Heart left ventricle (tissue), 16 donors: ENCODE results near the gene SLC43A1. TPM values are rescaled to one million over a fixed set of nuclear protein-coding genes. Genes with fewer than 3 reads are reported as not detected.

Experiments
- ATAC-seq, 4 donors: fragments of 200-7000 bp; cut with Tn5 transposase; one replicate each; pipeline ENCODE4 v1.9.1; 2020 to 2022; ENCODE audit warnings: moderate library complexity in 4 of 4, mild to moderate bottlenecking in 3 of 4, moderate number of reproducible peaks in 1 of 4
- DNase-seq, 5 donors: peaks; one replicate each; pipeline ENCODE4 v3.0.0-alpha.2; 2020
- H3K27ac ChIP-seq, 12 donors: fragments of 200-600 bp; sonication (generic) in 4 of 12; one replicate each; pipeline versions ENCODE4 v1.5.0 to v1.8.0; 2016 to 2022; ENCODE audit warnings: mild to moderate bottlenecking in 2 of 12
- H3K27me3 ChIP-seq, 9 donors: fragments of 200-600 bp; sonication (generic) in 2 of 9; one replicate each; pipeline versions ENCODE4 v1.5.1 to v1.8.0; 2016 to 2022; ENCODE audit warnings: mild to moderate bottlenecking in 3 of 9
- H3K36me3 ChIP-seq, 9 donors: fragments of 200-600 bp; sonication (generic) in 2 of 9; one replicate each; pipeline versions ENCODE4 v1.5.0 to v1.8.0; 2018 to 2022; ENCODE audit warnings: mild to moderate bottlenecking in 2 of 9
- H3K4me1 ChIP-seq, 12 donors: fragments of 200-600 bp; sonication (generic) in 4 of 12; one replicate each; pipeline versions ENCODE4 v1.5.0 to v1.8.0; 2016 to 2022; ENCODE audit warnings: mild to moderate bottlenecking in 3 of 12
- H3K4me3 ChIP-seq, 12 donors: fragments of 200-600 bp; sonication (generic) in 4 of 12; one replicate each; pipeline versions ENCODE4 v1.5.0 to v1.8.0; 2017 to 2022; ENCODE audit warnings: mild to moderate bottlenecking in 9 of 12, moderate library complexity in 4 of 12
- H3K9me3 ChIP-seq, 12 donors: fragments of 200-600 bp; sonication (generic) in 4 of 12; one replicate each; pipeline versions ENCODE4 v1.5.0 to v1.8.0; 2016 to 2022; ENCODE audit warnings: mild to moderate bottlenecking in 1 of 12
- POLR2A ChIP-seq, 2 donors: fragments of 450-650 bp; IDR thresholded peaks; one replicate each; pipeline ENCODE4 v1.6.1; 2017; ENCODE audit warnings: antibody characterized with exemption in 2 of 2, mild to moderate bottlenecking in 2 of 2, moderate library complexity in 2 of 2
- WGBS, 4 donors: extraction: QIAGEN DNeasy Blood & Tissue Kit in 2 of 4; methylation state at CpG; one replicate each; pipeline versions ENCODE4 v1.1.5 to v1.1.7; 2013 to 2018; 5-methylcytosine and 5-hydroxymethylcytosine counted together
- intact Hi-C, 10 donors: fragments of 100-400 bp; cut with DNase I; formaldehyde crosslinking; loops; one replicate each; pipeline versions ENCODE4 v1.11.1 to v1.14.2; 2022
- polyA plus RNA-seq, 2 donors: library from polyadenylated mRNA; stranded (reverse); fragments of 200-250 nt; gene quantifications; one replicate each; pipeline ENCODE4 v1.2.3, GENCODE V29; 2013
- total RNA-seq, 9 donors: library from RNA; depleted of rRNA in 2 of 9; stranded (reverse); fragments of >200 nt in 2 of 9; fragmentation: NEBNext Ultra II Directional in 3 of 9; extraction: Animal tissue kit (Norgen Biotek cat#: 25700) in 3 of 9; gene quantifications; one replicate each; pipeline versions ENCODE4 v1.1.0 to v1.2.4, GENCODE V29; 2016 to 2023
- TF ChIP-seq, protein P1 (sequence below), 12 donors: fragments of 200-600 bp; sonication (generic) in 4 of 12; IDR thresholded peaks; one replicate each; pipeline versions ENCODE4 v1.5.0 to v1.8.0; 2018 to 2022; ENCODE audit warnings: antibody characterized with exemption in 12 of 12, mild to moderate bottlenecking in 5 of 12
- donor health status: ischemic (EF 13 %, LVEDD 7.1; RV severe dilation, severe dysfunction).
- donor health status: healthy with polysubstance abuse.
- donor health status: DM: no; HTN: yes; CAD: no.
- donor health status: DM: no; HTN: no; CAD: no.
- donor health status: ischemic (EF 25% LVEDD 6.9; RV normal size, moderate dysfunction).
- donor health status: ischemic (EF 25% LVEDD 5.7; RV mildly dilated, moderate dysfunction).
- donor health status: healthy.
- donor health status: DM: yes; HTN: yes; CAD: no.
- donor health status: ischemic (EF 35%, LVEDD 5.7; RV mildly dilated, moderate dysfunction).
- donor health status: nonischemic (EF 11% LVEDD 7.7; RV severe dilation, severe dysfunction).
- donor health status: DM: yes; HTN: yes; CAD: no.
- donor health status: PGD.
- donor health status: ischemic (EF 29% LVEDD 5.4; RV normal size, mild dysfunction).
- donor health status: nonischemic (EF 23%, LVEDD 6.1; RV moderate dilation, normal function).

SLC43A1 gene
- total and polyA plus RNA-seq, 11 donors = 2.7 to 12.3 (median 5.8) TPM

DNA sequence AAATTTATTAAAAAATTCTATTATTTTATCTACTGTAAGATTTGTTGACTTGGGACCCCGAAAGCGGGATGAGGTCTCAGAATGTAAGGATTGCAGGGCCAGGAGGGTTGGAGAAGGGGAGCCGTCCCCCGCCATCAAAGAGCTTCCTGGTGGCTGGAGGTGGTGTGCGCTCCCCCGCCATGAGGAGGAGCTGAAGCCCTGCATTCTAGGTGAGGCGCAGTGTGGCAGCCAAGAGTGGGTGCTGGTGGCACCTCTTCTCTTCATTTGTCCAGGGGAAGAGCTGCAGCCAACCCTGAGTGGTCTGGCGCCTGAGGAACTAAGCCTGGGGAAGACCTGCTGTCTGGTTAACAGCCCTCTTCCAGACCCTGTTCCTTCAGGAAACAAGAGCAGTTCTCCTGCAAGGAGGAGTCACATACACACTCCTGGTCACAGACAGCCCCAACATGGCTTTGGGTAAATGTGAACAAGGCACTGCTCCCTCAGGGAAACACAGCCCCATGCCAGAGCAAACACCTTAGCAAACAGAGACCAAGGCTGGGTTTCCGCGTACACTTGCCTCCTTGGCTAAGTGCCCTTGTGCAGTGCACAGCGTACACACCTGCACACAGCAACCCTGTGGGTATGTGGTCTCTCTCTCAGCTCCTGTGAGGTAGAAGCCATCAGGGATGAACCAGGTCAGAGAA is 37.9 kb downstream of the SLC43A1 start:
- peaks cover 3 to 37% (median 20%) of the 10 kb centered on the region in 12 donors for H3K4me1 ChIP-seq
- 74 to 80% (median 78%) methylated on average over 11 of the region's 11 CpGs for WGBS, 4 donors
- no peak overlapping the region for H3K4me3 ChIP-seq
- no peak for DNase-seq
- no peak overlapping the region for H3K27ac ChIP-seq
- no peak for TF ChIP-seq POLR2A (IDR thresholded peaks at IDR 0.05)
- TF ChIP-seq, protein P1, sequence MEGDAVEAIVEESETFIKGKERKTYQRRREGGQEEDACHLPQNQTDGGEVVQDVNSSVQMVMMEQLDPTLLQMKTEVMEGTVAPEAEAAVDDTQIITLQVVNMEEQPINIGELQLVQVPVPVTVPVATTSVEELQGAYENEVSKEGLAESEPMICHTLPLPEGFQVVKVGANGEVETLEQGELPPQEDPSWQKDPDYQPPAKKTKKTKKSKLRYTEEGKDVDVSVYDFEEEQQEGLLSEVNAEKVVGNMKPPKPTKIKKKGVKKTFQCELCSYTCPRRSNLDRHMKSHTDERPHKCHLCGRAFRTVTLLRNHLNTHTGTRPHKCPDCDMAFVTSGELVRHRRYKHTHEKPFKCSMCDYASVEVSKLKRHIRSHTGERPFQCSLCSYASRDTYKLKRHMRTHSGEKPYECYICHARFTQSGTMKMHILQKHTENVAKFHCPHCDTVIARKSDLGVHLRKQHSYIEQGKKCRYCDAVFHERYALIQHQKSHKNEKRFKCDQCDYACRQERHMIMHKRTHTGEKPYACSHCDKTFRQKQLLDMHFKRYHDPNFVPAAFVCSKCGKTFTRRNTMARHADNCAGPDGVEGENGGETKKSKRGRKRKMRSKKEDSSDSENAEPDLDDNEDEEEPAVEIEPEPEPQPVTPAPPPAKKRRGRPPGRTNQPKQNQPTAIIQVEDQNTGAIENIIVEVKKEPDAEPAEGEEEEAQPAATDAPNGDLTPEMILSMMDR (IDR thresholded peaks at IDR 0.05) = no peak
- ATAC-seq = no peak
- H3K9me3 ChIP-seq = no peaks in the 10 kb centered on the region
- peaks cover 0 to 24% (median 7%) of the 10 kb centered on the region in 9 donors for H3K27me3 ChIP-seq
- no peaks in the 10 kb centered on the region for H3K36me3 ChIP-seq
- intact Hi-C loops = loop anchor here in 4 of 10 donors (2.0 to 5.0 kb wide), 3 partner anchors 17 to 130 kb away; partner anchors contain the start of gene RTN4RL2 (in 1 of the 4)

DNA sequence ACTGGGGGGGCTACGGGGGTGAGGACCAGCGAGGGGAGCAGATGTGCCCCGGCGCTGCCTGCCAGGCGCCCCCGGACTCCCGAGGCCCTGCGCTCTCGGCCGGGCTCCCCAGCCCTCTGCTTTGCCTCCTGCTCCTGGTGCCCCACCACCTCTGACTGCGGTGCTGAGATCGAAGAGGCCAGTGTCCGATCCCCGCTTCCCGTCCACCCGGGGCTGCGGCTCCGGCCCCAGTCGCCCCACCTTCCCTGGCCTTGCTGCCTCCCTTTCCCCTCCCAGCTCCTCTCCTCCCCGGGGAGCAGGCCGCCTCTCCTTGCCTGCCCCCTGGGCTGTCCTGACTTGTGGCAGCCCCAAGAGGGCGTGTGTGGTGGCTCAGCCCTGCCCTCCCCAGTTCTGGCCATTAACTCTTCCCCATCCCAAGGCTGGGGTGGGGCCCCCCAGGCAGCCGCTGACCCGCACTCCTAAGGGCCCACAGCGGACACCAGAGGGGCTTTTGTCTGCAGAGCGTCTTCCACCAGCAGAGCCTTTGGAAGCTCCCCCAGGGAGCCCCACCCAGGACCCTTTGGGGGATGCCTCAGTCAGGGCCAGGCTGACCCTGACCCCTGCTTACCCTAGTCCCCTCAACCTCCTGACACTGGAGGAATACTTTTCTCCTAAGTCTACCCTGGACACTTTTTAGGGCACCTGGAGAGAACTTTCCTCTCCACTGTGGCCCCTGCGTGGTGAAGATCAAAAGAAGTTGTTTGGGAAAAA is 38.6 kb downstream of the SLC43A1 start:
- Histone ChIP-seq H3K27ac (peak overlapping the region in 4 of 12 donors; percentile 42 to 54 (median 46)), H3K9me3 (no peaks in the 10 kb centered on the region), H3K36me3 (no peaks in the 10 kb centered on the region), H3K4me3 (peak overlapping the region; percentile 23 to 65 (median 54)), H3K27me3 (peaks cover 0 to 17% (median under 1%) of the 10 kb centered on the region in 9 donors), H3K4me1 (peaks cover 3 to 31% (median 15%) of the 10 kb centered on the region in 12 donors)
- intact Hi-C loops = loop anchor here in 3 of 10 donors (2.0 to 5.0 kb wide), 2 partner anchors 16 to 130 kb away; partner anchors contain the start of gene RTN4RL2 (in 1 of the 3)
- WGBS, 4 donors = 11 to 20% (median 15%) methylated on average over 19 to 27 of the region's 27 CpGs
- DNase-seq (peak in 3 of 5 donors; percentile 39 to 60 (median 60)), ATAC-seq (peak; percentile 66 to 90 (median 85))
- no peak for TF ChIP-seq POLR2A (IDR thresholded peaks at IDR 0.05)
- TF ChIP-seq, protein P1 (IDR thresholded peaks at IDR 0.05) = peak in 11 of 12 donors; percentile 18 to 56 (median 39)

DNA sequence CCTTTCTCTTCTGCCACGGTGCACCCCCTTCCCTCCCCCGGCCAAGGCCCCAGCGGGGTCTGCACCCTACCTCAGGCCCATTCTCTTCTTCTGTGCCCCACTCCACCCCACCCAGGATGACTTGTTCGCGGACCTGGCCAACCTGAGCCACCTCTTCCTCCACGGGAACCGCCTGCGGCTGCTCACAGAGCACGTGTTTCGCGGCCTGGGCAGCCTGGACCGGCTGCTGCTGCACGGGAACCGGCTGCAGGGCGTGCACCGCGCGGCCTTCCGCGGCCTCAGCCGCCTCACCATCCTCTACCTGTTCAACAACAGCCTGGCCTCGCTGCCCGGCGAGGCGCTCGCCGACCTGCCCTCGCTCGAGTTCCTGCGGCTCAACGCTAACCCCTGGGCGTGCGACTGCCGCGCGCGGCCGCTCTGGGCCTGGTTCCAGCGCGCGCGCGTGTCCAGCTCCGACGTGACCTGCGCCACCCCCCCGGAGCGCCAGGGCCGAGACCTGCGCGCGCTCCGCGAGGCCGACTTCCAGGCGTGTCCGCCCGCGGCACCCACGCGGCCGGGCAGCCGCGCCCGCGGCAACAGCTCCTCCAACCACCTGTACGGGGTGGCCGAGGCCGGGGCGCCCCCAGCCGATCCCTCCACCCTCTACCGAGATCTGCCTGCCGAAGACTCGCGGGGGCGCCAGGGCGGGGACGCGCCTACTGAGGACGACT is 39.3 kb downstream of the SLC43A1 start:
- peak in 4 of 5 donors; percentile 48 to 78 (median 69) for DNase-seq
- intact Hi-C loops = loop anchor here in 3 of 10 donors (2.0 to 5.0 kb wide), 2 partner anchors 15 to 129 kb away; partner anchors contain the start of gene RTN4RL2 (in 1 of the 3)

More for the DNA sequence above, 39.3 kb downstream of the SLC43A1 start:
- Histone ChIP-seq H3K4me3 (peak overlapping the region; percentile 23 to 65 (median 54)), H3K9me3 (no peaks in the 10 kb centered on the region), H3K27ac (peak overlapping the region in 4 of 12 donors; percentile 42 to 54 (median 46)), H3K4me1 (peaks cover 3 to 31% (median 15%) of the 10 kb centered on the region in 12 donors), H3K27me3 (peaks cover 0 to 14% (median 0%) of the 10 kb centered on the region in 9 donors), H3K36me3 (no peaks in the 10 kb centered on the region)
- peak in 3 of 4 donors; percentile 50 to 76 (median 73) for ATAC-seq
- WGBS, 4 donors = 7 to 18% (median 8%) methylated on average over 15 to 80 of the region's 80 CpGs
- TF ChIP-seq, protein P1 (IDR thresholded peaks at IDR 0.05) = no peak
- no peak for TF ChIP-seq POLR2A (IDR thresholded peaks at IDR 0.05)
